ENCODE measurements around the gene ATP5IF1.

The ATP5IF1 gene

DNA sequence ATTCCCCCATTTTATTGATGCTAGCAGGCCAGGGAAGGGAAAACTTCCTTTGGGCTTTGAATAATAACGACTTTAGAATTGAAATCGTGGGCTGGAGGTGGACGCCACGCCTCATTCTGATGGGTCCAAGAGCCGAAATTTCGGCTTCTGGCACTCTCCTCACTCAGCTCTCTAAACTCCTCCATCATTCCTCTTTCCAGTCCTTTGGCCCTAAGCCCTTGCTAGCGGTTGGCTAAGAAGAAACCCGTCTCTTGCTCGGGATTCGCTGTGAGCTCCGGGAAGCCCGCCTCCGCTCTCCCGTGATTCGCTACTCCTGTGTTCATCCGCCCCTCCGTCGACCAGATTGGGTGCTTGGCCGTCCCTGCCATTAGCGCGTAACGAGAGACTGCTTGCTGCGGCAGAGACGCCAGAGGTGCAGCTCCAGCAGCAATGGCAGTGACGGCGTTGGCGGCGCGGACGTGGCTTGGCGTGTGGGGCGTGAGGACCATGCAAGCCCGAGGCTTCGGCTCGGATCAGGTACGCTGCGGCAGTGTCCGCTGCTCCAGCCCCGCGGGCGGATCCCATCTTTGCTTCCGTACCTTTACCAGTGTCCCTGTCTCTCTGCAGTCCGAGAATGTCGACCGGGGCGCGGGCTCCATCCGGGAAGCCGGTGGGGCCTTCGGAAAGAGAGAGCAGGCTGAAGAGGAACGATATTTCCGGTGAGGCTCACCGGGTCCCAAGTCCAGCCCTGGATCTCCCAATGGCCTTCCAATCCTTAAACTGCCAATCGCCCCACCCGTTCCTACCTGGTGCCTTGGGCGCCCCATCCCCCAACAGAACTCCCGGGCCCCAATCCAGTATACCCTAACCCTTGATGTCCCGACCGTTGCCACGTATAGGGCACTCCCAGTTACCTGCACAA is at the start of gene ATP5IF1:
ATP5IF1 (plus strand) TSS at position 370 of the 901 bp plus-strand sequence; CDS start at position 430, 60 bp downstream.
- peak within 1 kb of the TSS; percentile 78 for H3K27ac ChIP-seq (ENCODE audit: low read length)
- peaks cover 0 to 6% of the 10 kb centered on the region in 2 donors for H3K36me3 ChIP-seq (ENCODE audit: control insufficient read depth in 1 of 2, insufficient read depth in 2 of 2, low read length in 2 of 2)
- H3K4me3 ChIP-seq (ENCODE audit: low read depth in 1 of 2, low read length in 2 of 2): peak within 1 kb of the TSS; percentile 87 to 100
- H3K27me3 ChIP-seq (ENCODE audit: low read depth, low read length): no peaks in the 10 kb centered on the region
- no peaks in the 10 kb centered on the region for H3K9me3 ChIP-seq (ENCODE audit: control insufficient read depth in 1 of 2, low read length in 2 of 2)
- peaks cover 10 to 28% of the 10 kb centered on the region in 2 donors for H3K4me1 ChIP-seq (ENCODE audit: control insufficient read depth in 1 of 2, insufficient read depth in 2 of 2, low read length in 2 of 2)

DNA sequence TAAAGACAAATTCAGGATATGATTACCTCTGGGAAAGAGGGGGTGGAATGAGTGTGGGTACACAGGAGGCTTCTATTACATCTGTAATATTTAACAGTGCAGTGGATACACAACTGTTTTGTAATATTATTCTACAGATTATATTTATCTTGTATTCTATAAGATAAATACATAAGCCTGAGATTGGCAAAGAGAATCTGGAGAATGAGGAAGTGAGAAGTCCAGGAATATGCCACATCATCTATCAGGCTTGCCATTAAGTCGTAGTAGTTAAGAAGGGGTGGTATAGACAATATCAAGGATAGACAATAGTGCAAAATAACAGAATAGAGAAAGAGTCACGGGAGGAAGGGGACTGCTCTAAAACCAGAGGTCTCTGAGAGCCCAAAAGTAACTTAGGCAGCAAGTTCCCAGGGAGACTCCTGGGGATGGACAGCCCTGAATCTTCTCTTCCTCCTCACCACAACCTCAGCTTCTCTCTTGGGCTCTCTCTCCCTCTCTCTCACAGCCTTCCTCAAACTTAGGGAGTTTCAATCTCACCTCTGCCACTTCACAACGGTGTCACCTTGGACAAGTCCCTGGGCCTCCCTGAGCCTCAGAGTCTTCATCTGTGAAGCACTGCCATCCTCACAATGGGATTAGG is 45.5 kb upstream of the ATP5IF1 start:
- Histone ChIP-seq H3K4me3 (ENCODE audit: low read depth in 1 of 2, low read length in 2 of 2) (no peak overlapping the region), H3K4me1 (ENCODE audit: control insufficient read depth in 1 of 2, insufficient read depth in 2 of 2, low read length in 2 of 2) (no peaks in the 10 kb centered on the region), H3K27me3 (ENCODE audit: low read depth, low read length) (no peaks in the 10 kb centered on the region), H3K27ac (ENCODE audit: low read length) (no peak overlapping the region), H3K9me3 (ENCODE audit: control insufficient read depth in 1 of 2, low read length in 2 of 2) (no peaks in the 10 kb centered on the region), H3K36me3 (ENCODE audit: control insufficient read depth in 1 of 2, insufficient read depth in 2 of 2, low read length in 2 of 2) (no peaks in the 10 kb centered on the region)

DNA sequence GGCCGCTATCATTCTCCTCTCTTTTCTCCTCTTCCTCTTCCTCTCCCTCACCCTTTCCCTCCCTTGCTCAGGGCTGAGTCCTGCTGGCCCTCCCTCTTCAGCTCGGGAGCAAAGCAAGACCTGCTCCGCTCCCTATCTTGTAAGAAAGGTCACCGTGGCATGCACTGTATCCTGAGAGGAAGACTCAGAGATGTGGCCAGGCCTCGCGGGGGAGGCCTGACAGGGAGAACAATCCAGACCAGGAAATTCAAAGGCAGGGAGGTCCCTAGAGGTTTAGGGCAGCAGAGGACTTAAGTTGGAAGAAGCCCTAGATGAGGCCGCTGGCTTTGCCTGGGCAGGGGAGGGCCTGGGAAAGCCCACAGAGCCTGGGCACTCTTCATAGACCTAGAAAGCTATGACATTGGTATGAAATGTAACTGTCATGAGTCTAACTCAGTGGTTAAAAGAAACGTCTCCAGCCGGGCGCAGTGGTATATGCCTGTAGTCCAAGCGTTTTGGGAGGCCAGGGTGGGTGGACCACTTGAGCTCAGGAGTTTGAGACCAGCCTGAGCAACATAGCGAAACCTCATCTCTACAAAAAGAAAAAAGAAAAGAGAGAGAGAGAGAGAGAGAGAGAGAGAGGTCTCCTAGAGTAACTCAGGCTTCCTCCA is 44.8 kb upstream of the ATP5IF1 start:
- no peak overlapping the region for H3K4me3 ChIP-seq (ENCODE audit: low read depth in 1 of 2, low read length in 2 of 2)
- H3K27ac ChIP-seq (ENCODE audit: low read length): no peak overlapping the region
- H3K9me3 ChIP-seq (ENCODE audit: control insufficient read depth in 1 of 2, low read length in 2 of 2): no peaks in the 10 kb centered on the region
- H3K27me3 ChIP-seq (ENCODE audit: low read depth, low read length): no peaks in the 10 kb centered on the region
- H3K4me1 ChIP-seq (ENCODE audit: control insufficient read depth in 1 of 2, insufficient read depth in 2 of 2, low read length in 2 of 2): no peaks in the 10 kb centered on the region
- H3K36me3 ChIP-seq (ENCODE audit: control insufficient read depth in 1 of 2, insufficient read depth in 2 of 2, low read length in 2 of 2): no peaks in the 10 kb centered on the region

DNA sequence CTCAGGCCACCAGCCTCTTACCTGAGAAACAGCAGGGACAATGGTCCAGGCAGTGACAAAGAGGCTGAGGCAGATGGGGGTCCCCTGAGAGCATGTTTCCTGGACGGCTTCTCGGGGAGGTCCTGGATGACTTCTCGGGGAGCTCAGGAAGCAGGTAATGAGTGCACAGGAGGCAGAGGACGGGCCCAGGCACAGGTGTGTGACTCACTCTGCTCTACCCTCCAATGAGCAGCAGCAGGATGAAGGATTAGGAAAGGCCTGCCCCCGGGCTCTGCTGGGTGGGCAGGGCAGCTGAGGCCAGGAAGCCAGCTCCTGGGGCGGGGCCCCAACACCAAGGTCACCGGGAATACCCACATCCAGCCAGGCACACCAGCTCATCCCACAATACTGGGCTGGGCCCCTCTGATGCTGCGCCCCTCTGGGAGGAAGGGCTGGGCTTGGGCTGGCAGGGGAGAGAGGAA is 42.2 kb upstream of the ATP5IF1 start:
- Histone ChIP-seq H3K4me3 (ENCODE audit: low read depth in 1 of 2, low read length in 2 of 2) (no peak overlapping the region), H3K9me3 (ENCODE audit: control insufficient read depth in 1 of 2, low read length in 2 of 2) (no peaks in the 10 kb centered on the region), H3K27ac (ENCODE audit: low read length) (no peak overlapping the region), H3K36me3 (ENCODE audit: control insufficient read depth in 1 of 2, insufficient read depth in 2 of 2, low read length in 2 of 2) (peaks cover 3 to 8% of the 10 kb centered on the region in 2 donors), H3K4me1 (ENCODE audit: control insufficient read depth in 1 of 2, insufficient read depth in 2 of 2, low read length in 2 of 2) (no peaks in the 10 kb centered on the region), H3K27me3 (ENCODE audit: low read depth, low read length) (no peaks in the 10 kb centered on the region)

DNA sequence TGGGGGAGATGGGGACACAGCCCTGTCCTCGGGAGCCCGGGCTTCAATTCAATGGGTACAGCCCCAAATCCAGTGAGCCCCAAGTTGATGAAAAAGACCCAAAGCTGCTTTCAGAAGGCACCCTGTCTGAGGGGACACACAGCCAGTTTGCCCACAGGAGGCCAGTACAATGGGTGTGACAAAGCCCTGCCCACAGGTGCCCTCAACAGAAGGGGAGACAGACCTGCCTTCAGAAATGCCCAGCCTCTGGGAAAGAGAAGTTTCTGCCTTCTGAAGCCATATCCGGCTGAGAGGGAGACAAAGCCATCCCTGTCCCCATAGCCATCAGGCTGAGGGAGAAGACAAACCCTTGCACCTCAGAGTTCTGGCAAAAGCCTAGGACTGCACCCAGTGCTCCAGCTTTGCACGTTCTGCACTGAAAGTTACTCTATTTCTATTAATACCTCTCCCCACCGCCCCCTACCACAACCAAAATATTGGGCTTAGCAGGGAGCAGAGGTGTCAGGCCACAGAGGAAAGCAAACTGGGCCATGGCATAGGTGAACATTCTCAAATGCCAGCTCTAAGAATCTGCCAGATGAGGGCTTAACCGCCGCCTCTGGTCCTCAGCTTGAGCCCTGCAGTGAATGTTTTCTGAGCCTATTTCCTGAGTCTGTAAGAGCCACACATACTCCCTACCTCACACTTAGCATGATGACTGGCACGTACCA is 41.4 kb upstream of the ATP5IF1 start:
- H3K9me3 ChIP-seq (ENCODE audit: control insufficient read depth in 1 of 2, low read length in 2 of 2): no peaks in the 10 kb centered on the region
- no peak overlapping the region for H3K27ac ChIP-seq (ENCODE audit: low read length)
- no peaks in the 10 kb centered on the region for H3K27me3 ChIP-seq (ENCODE audit: low read depth, low read length)
- H3K4me1 ChIP-seq (ENCODE audit: control insufficient read depth in 1 of 2, insufficient read depth in 2 of 2, low read length in 2 of 2): no peaks in the 10 kb centered on the region
- peaks cover 10 to 16% of the 10 kb centered on the region in 2 donors for H3K36me3 ChIP-seq (ENCODE audit: control insufficient read depth in 1 of 2, insufficient read depth in 2 of 2, low read length in 2 of 2)
- no peak overlapping the region for H3K4me3 ChIP-seq (ENCODE audit: low read depth in 1 of 2, low read length in 2 of 2)

DNA sequence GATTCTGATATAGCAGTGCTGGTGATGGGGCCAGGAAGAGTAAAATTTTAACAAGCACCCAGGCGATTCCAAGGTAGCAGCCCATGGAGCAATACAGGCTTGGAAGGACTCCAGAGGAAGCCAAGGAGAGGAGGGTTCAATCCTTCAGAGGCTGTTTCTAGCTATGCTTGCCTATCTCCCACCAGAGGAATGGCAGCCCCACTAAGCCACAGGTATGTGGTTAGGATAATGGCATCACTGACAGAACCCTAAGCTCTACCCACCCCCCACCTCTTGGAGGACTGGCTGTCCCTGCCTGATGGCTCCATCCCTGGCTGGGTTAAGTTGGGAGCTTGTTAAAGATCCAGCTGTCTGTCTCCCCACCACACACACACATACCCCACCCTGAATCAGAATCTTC is 40.1 kb upstream of the ATP5IF1 start:
- no peaks in the 10 kb centered on the region for H3K4me1 ChIP-seq (ENCODE audit: control insufficient read depth in 1 of 2, insufficient read depth in 2 of 2, low read length in 2 of 2)
- no peaks in the 10 kb centered on the region for H3K9me3 ChIP-seq (ENCODE audit: control insufficient read depth in 1 of 2, low read length in 2 of 2)
- H3K36me3 ChIP-seq (ENCODE audit: control insufficient read depth in 1 of 2, insufficient read depth in 2 of 2, low read length in 2 of 2): peaks cover 16 to 28% of the 10 kb centered on the region in 2 donors
- H3K4me3 ChIP-seq (ENCODE audit: low read depth in 1 of 2, low read length in 2 of 2): no peak overlapping the region
- H3K27ac ChIP-seq (ENCODE audit: low read length): no peak overlapping the region
- H3K27me3 ChIP-seq (ENCODE audit: low read depth, low read length): no peaks in the 10 kb centered on the region

DNA sequence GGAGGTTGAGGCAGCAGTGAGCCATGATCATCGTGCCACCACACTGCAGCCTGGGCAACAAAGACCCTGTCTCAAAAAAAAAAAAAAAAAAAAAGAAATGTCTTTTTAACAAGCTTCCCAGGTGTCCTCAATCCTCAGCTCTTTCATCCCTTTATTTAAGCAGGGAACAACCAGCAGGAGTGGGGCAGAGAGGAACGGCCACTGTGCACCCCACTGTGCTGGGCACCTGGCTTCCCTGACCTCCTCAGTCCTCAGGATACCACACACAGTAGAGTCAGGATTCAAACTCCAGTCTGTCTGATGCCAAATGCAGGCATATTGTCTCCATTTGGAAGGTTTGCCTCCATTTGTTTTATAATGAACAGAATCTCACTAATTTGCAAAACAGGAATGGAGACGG is 39.6 kb upstream of the ATP5IF1 start:
- Histone ChIP-seq H3K4me1 (ENCODE audit: control insufficient read depth in 1 of 2, insufficient read depth in 2 of 2, low read length in 2 of 2) (no peaks in the 10 kb centered on the region), H3K27ac (ENCODE audit: low read length) (no peak overlapping the region), H3K9me3 (ENCODE audit: control insufficient read depth in 1 of 2, low read length in 2 of 2) (no peaks in the 10 kb centered on the region), H3K36me3 (ENCODE audit: control insufficient read depth in 1 of 2, insufficient read depth in 2 of 2, low read length in 2 of 2) (peaks cover 16 to 33% of the 10 kb centered on the region in 2 donors), H3K4me3 (ENCODE audit: low read depth in 1 of 2, low read length in 2 of 2) (no peak overlapping the region), H3K27me3 (ENCODE audit: low read depth, low read length) (no peaks in the 10 kb centered on the region)

DNA sequence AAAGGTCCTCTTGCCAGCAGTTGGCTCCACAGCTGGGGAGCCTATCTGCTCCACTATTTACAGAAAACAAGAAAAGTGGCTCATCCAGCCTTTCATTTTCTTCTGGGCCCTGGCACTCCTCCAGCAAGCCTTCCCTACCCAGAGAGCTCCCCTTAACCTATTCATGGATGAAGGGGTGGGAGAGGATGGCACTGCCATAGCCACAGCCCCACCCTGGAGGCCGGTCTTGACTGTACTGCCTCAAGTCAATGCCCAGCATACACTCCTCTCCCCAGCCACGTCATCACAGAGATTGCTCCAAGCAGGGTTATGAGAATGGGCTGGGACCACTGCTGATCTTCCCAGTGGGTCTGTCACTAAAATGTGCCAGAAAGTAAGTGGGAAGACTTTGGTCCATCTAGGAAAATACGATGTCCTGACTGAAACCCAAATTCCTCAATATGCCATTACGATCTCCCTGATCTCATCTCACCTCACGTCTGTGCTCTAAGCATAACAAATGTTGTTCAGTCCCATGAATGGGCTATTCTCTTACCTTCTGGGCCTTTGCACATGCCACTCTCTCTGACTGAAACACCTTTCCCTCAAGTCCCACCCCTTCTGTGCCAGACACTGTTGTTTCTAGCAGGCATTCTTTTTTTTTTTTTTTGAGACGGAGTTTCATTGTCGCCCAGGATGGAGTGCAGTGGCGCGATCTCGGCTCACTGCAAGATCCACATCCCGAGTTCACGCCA is 38.1 kb upstream of the ATP5IF1 start:
- Histone ChIP-seq H3K4me1 (ENCODE audit: control insufficient read depth in 1 of 2, insufficient read depth in 2 of 2, low read length in 2 of 2) (no peaks in the 10 kb centered on the region), H3K27me3 (ENCODE audit: low read depth, low read length) (no peaks in the 10 kb centered on the region), H3K9me3 (ENCODE audit: control insufficient read depth in 1 of 2, low read length in 2 of 2) (no peaks in the 10 kb centered on the region), H3K4me3 (ENCODE audit: low read depth in 1 of 2, low read length in 2 of 2) (no peak overlapping the region), H3K27ac (ENCODE audit: low read length) (no peak overlapping the region), H3K36me3 (ENCODE audit: control insufficient read depth in 1 of 2, insufficient read depth in 2 of 2, low read length in 2 of 2) (peaks cover 18 to 38% of the 10 kb centered on the region in 2 donors)

DNA sequence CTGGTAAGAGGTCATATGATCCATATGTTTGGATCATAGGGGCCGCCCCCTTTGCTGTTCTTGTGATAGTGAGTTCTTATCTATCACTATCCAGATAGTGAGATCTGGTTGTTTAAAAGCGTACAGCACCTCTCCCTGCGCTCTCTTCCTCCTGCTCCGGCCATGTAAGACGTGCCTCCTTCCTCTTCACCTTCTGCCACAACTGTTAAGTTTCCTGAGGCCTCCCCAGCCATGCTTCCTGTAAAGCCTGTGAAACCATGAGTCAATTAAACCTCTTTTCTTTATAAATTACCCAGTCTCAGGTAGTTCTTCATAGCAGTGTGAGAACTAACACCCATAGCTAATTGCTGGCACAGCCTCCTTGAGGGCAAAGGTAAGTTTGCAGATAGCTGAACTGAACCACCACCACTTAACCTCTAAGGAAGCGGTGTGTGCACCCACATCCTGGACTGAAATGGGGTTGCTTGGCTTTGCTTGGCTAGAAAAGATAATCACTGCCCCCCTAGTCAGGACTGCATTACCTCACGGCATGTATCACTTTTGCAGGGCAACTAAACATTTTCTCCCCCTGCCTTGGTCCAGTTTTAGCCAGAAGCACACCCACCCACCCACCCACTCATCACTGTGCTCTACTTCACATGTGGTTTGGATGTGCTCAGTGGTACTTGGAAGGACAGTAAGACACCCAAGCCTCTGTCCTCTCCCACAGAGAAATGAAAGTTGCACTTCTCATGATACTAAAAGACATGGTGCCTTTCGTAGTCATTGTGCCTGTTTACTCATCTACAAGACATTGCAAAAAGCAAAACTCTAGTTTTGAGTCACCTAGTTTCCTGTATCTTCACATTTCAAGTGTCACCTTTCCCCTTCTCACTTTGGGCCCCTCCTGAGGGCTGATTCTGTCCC is 36.3 kb upstream of the ATP5IF1 start:
- H3K27ac ChIP-seq (ENCODE audit: low read length): no peak overlapping the region
- H3K36me3 ChIP-seq (ENCODE audit: control insufficient read depth in 1 of 2, insufficient read depth in 2 of 2, low read length in 2 of 2): peaks cover 32 to 55% of the 10 kb centered on the region in 2 donors
- no peak overlapping the region for H3K4me3 ChIP-seq (ENCODE audit: low read depth in 1 of 2, low read length in 2 of 2)
- H3K4me1 ChIP-seq (ENCODE audit: control insufficient read depth in 1 of 2, insufficient read depth in 2 of 2, low read length in 2 of 2): no peaks in the 10 kb centered on the region
- no peaks in the 10 kb centered on the region for H3K27me3 ChIP-seq (ENCODE audit: low read depth, low read length)
- no peaks in the 10 kb centered on the region for H3K9me3 ChIP-seq (ENCODE audit: control insufficient read depth in 1 of 2, low read length in 2 of 2)
